GM12801 (cell line): ENCODE measurements around the gene NLGN4X.

Experiments used
- CTCF ChIP-seq: IDR thresholded peaks from one replicate; pipeline ENCODE4 v1.5.1; 2011; ENCODE audit warnings: control low read depth; ENCODE audit not compliant: insufficient read length; ENCODE audit errors: extremely low read depth

Gene NLGN4X

GRCh38 chrX:6041630-6042029 is 187.0 kb downstream of the NLGN4X start:
- TF ChIP-seq CTCF: no peak

DNA sequence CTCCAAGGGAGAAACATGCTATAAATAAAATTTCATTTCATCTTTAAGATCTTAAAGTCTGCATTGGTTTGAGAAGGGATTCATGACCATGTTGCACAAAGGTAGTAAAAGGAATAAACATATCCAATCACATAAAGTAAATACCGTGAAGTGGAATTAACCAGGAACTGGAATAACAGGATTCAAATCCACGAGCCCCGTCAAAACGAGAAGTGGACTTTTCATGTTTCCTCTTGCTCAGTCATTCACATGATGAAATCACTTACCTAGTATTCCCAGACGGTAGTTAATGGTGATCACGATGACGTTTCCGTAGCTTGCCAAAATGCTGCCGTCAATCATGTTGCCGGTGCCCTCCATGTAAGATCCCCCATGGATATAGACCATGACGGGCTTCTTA is 199.7 kb downstream of the NLGN4X start:
- no peak for TF ChIP-seq CTCF

GRCh38 chrX:6026980-6027379 is 201.7 kb downstream of the NLGN4X start:
- TF ChIP-seq CTCF: no peak

GRCh38 chrX:6026429-6026828 is 202.2 kb downstream of the NLGN4X start:
- no peak for TF ChIP-seq CTCF

GRCh38 chrX:6024204-6024603 is 204.5 kb downstream of the NLGN4X start:
- TF ChIP-seq CTCF: no peak

GRCh38 chrX:6021316-6022091 is 207.2 kb downstream of the NLGN4X start:
- no peak for TF ChIP-seq CTCF

- no peak for TF ChIP-seq CTCF
Observed at GRCh38 chrX:6019076-6019475, 209.6 kb downstream of the NLGN4X start.

GRCh38 chrX:6015423-6015822 is 213.2 kb downstream of the NLGN4X start:
- TF ChIP-seq CTCF: no peak
